Spleen (tissue), 7 donors: ENCODE measurements around the gene GPR135.

Experiments used
- POLR2A ChIP-seq, 3 donors: fragments of 450-650 bp; IDR thresholded peaks; one replicate each; pipeline ENCODE4 v1.5.1; 2017; ENCODE audit warnings: antibody characterized with exemption in 3 of 3, mild to moderate bottlenecking in 1 of 3
- TF ChIP-seq, protein P1 (sequence below), 11 experiments: fragments of 200-600 bp in 7 of 11; fragments of 450-650 bp in 4 of 11; sonication (generic) in 4 of 11; IDR thresholded peaks in 8 of 11; conservative IDR thresholded peaks in 3 of 11; 1 replicate in 7 of 11; 2 replicates in 4 of 11; pipeline versions ENCODE4 v1.4.0 to v1.8.0; 2016 to 2021; ENCODE audit warnings: antibody characterized with exemption in 11 of 11, inconsistent platforms in 4 of 11, mild to moderate bottlenecking in 1 of 11
- donor health status: DM: no; HTN: no; CAD: no; lungs with moderate emphysema.
- donor health status: DM: no; HTN: no; CAD: no.
- donor health status: DM: no; HTN: no; CAD: no.

GRCh38 chr14:59435987-59436386, 29.2 kb downstream of the GPR135 start:
- TF ChIP-seq, protein P1, sequence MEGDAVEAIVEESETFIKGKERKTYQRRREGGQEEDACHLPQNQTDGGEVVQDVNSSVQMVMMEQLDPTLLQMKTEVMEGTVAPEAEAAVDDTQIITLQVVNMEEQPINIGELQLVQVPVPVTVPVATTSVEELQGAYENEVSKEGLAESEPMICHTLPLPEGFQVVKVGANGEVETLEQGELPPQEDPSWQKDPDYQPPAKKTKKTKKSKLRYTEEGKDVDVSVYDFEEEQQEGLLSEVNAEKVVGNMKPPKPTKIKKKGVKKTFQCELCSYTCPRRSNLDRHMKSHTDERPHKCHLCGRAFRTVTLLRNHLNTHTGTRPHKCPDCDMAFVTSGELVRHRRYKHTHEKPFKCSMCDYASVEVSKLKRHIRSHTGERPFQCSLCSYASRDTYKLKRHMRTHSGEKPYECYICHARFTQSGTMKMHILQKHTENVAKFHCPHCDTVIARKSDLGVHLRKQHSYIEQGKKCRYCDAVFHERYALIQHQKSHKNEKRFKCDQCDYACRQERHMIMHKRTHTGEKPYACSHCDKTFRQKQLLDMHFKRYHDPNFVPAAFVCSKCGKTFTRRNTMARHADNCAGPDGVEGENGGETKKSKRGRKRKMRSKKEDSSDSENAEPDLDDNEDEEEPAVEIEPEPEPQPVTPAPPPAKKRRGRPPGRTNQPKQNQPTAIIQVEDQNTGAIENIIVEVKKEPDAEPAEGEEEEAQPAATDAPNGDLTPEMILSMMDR (IDR thresholded peaks at IDR 0.05 in 8 of 11, conservative IDR thresholded peaks at IDR 0.05 in 3 of 11), result no peak
- no peak for TF ChIP-seq POLR2A (IDR thresholded peaks at IDR 0.05)
